Endometrial microvascular endothelial cells (primary cell): Measurements from ENCODE around the gene NKG7. TPM values are rescaled to one million over a fixed set of nuclear protein-coding genes. Genes with fewer than 3 reads are reported as not detected.

Experiments
- in situ Hi-C: cut with HindIII; loops from 2 replicates; pipeline ENCODE4 v1.10.0; 2017; ENCODE audit warnings: low sequenced_read_pairs, low pct_unique_long_range_greater_than_20kb; ENCODE audit errors: inconsistent ontology term
- total RNA-seq: library from RNA; depleted of rRNA; stranded (reverse); fragments of >200 nt; gene quantifications from one replicate; pipeline ENCODE4 v1.2.3, GENCODE V29; 2015; ENCODE audit errors: inconsistent ontology term

NKG7 gene
- total RNA-seq, 1 donor from 2014 or later, result not detected

DNA sequence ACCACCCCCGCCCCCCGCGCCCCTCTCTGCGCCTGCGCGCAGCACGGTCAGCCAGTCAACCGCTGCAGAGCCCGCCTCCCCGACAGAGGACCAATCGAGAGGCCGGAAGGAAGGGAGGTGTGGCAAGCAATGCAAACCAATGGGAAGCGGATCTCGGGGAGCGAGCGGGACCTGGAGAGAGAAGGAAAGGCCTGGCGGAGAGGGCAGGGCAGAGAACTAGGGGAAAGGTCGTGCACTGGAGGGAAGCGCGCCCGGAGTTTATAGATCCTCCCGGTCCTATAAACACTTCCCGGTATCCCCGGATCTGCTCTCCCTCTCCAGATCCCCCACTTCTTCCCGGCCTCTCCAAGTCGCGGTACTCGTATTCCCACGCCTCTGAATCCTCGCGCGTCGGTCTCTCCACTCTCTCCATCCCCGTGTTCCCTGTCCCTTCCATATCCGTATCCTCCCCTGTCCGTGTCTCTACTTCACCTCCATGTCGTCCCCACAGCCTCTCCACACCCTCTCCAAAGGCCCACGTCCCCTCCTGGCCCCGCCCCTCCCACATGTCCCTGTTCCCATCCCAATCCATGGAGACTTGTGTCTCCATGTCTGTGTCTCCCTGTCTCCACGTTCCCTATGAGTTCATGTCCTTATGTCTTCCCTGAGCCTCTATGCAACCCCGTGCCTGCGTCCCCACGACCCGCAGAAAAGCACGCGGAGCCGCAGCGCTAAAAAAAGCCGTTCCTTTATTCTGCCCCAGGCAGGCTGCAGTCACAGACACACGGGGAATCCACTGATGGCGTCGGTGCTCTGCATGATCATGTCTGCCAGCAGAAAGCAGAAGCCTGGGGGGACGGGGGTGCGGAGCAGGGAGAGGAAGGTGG lies 5.8 kb downstream of the NKG7 start:
- in situ Hi-C loops, result no loop called here

DNA sequence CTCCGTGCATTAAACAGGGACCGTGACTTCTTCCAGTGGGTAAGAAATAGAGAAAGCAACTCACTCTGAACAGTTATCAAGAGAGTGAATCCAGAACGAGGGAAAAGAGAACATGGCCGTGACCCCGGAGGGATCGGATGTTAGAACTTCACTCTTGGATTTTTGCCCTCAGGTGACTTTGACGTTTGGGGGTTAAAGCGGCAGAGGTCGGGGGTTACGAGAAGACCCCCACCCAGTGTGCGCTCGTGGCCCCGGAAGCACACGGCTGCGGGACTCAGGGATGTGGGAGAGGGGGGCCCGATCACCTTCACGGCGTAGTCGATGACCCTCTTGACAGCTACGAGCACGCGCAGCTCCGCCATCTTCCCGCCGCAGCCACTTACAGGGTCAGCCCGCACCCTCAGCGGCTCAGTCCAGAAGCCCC lies 6.5 kb downstream of the NKG7 start, which contains the start of gene ETFB:
Gene ETFB (minus strand): TSS at position 424 of the 424 bp plus-strand sequence. CDS start 62 bp downstream, at position 362.
- in situ Hi-C loops, result no loop called here

DNA sequence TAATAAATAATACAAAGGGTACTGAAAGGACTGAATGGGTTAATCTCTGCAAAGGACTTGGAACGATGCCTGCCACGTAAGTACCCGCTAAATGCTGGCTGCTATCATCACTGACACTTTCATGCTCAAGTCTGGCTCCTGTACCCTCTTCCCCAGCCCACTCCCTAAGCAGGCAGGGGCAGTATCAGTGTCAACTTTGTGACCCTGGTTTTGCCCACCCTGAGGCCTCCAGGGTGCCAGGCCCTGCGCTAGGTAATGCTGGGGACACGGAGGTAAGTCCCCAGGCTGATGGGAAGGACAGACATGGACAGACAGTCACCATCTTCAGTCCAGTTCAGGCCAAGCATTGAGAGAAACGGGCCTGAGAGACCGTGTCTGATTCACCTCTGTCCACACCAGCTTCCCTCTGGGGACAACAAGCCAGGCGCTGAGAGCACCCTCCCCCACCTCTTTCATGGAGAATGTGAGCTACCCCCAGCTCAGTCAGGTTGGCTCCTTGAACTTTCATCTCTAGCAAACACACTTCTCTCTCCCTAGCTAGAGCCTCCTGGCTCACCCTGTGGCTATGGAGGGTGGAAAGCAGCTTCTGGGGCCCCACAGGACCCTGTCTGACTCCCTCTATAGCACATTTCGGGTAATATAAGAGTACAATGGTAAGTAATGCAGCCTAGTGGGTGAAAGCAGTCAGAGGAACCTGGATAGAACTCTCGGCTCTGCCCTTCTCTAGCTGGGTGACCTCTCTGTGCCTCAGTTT lies 7.1 kb downstream of the NKG7 start:
- in situ Hi-C loops, result no loop called here

DNA sequence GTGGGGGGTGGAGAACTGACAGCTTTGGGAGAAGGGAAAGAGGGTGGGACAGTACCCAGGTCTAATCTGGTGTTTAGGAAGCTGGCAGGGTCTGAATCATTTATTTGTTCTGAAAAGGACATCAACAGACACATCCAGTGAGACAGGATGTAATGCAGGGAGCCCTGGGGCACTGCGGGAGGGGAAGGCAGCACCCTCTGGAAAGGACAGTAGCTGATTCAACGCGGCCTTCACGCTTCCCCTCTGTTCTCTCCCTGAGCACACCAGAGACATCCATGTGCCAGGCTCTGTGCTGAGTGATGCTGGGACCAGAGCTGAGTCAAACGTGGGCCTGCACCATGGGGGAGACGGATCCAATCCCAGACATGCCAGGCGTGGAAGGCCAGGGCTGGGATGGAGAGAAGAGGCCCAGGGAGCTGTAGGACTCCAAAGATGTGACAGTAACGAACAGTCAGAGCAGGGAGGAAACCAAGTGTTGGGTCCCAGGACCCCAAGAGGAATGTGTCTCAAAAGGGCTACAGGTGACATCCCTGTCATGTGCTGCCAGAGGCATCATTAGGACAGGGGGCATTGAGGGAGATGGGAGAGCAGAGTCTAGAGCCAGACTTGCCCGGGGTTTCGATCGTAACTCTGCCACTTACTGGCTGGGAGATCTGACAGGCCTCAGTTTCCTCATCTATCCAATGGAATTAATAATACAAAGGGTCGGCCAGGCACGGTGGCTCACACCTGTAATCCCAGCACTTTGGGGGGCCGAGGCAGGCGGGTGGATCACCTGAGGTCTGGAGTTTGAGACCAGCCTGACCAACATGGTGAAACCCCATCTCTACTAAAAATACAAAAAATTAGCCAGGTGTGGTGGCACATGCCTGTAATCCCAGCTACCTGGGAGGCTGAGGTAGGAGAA lies 8.0 kb downstream of the NKG7 start:
- in situ Hi-C loops, result no loop called here

DNA sequence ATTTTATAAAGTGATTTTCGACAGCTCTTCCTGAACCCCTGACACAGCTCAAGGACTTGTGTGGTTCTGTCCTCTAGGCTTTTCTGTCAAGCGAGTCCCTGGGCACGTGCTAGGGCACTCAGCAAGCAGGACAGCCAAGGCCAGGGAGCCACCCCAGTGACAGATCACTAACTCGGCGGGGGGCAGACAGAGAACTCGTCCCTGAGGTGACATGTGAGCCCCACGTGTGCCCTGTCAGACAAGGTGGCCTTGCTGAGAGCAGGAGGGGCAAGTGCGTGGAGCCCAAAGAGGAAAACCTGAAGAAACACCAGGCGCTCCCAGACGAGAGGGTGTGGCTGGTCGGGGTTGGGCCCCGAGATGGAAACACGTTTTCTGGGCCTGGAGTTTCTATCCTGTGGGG lies 11.2 kb downstream of the NKG7 start:
- in situ Hi-C loops, result no loop called here

DNA sequence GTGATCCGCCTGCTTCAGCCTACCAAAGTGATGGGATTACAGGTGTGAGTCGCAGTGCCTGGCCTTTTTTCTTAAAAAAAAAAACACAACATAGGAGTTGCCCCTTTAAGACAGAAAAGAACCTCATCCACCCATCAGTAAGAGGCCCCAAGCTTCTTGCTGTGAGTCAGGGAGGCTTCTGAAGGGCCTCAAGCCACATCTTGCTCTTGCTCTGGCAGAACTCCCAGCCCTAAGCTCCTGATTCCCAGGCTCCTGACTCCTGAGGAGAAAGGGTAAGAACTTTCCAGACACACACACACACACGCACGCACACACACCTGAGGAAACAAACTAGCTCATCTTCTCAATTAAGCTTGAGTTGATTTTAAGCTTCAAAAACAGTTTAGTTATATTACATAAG lies 13.2 kb downstream of the NKG7 start:
- in situ Hi-C loops, result no loop called here

DNA sequence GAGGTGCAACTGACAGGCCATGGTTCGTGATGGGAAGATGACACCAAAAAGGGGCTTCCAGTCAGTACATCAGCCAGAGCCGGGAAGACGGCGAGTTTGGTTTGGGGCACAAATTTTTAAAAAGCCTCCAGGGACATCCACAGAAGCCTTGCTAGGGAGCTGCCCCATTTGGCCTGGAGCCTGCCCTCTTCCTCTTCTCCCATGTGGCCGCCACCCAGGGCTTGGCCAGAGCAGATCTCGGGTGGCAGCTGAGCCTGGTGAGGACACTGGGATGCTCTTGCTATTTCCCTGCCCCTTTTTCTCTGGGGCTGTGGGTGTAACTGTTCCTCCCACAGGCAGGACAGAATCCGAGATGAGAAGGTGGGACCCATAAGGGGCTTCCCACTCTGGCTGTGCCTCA lies 14.5 kb downstream of the NKG7 start:
- in situ Hi-C loops, result no loop called here

DNA sequence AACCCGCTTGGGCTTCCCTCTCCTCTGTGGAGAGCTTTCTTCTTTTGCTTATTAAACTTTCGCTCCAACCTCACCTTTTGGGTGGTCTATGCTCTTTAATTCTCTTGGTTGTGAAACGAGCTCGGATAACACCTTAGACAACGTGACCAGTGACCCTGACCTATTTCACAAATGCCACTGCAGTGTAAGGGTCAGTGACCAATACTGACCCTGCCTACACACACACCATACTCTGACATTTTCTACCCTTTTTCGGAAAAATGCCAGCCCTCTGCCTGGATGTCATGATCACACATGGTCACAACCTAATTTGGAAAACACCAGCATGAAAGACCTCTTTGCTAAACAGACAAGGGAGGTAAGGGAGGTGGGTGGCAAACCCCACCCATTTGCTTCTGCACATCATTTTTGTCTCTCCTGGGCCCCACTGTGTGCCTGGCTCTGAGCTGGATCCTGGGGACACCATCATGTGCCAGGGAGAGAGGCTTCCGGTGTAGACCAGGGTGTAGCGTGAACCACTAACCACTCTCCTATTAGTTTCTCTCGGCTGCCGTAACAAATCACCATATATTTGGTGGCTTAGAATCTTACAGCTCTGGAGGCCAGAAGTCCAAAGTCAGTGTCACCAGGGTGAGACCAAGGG lies 16.2 kb downstream of the NKG7 start:
- in situ Hi-C loops, result no loop called here

DNA sequence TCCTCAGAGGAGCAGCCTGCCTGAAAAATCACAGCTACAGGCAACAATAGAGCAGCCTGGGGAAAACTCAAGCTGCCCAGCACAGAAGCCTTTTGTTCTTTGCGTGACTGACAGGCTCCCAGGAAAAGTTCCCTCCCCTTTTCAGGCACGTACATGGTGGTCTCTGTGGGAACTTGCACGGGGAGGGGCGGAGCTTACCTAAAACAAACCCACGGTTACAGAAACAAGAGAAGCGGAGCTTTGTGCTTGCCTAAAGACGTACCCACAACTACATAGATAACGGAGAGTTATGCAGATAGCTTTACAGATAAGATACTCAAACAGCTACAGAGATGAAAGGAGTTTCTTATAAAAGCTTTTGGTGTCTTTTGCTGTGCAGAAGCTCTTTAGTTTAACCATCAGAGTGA lies 17.7 kb downstream of the NKG7 start:
- in situ Hi-C loops, result no loop called here

DNA sequence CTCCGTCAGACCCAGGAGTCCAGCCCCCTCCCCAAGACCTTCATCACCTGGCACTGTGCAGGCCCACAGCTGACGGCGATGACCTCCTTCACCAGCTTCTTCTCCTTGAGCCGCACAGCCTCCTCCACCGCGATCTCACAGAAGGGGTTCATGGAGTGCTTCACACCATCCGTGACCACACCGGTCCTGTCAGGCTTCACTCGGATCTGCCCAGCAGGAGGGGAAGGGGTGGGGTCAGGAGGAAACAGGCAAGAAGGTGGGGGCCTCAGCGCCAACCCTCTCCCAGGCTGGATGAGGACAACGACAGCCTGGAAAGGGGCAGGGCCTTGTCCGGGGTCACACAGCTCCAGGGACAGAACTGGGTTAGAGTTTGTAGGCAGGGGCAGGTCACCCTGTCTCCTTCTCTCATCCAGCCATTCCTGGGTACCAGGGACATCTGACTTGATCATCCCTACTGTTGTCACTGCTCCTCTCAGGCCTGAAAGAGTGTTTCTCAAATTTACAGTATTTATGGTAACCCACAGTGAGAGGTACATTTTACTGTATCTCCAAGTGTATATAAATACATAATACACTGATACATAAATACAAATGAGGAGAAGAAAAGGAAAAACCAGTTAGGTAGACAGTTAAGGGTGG lies 18.2 kb downstream of the NKG7 start:
- in situ Hi-C loops, result no loop called here

DNA sequence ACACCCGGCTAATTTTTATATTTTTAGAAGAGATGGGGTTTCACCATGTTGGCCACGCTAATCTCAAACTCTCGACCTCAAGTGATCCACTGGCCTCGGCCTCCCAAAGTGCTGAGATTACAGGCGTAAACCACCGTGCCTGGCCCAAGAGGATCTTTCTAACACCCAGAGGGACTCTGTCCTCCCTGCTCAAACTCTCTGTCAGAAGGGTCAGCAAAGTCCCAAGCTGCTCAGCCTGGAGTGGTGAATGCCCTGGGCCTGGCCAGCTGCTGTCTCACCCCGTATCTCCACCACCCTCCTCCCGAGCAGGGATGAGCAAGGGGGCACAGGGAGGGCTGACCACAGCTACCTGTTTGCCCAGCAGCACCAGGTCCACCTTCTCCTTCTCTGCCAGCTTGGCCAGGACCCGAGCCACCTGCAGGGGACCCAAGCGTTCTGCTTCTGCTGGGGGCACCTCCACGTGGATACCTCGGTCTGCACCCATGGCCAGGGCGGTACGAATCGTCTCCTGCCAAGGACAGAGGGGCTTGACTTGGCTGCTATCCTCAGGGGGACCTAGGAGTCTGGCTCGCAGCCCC lies 19.6 kb downstream of the NKG7 start:
- in situ Hi-C loops, result no loop called here

DNA sequence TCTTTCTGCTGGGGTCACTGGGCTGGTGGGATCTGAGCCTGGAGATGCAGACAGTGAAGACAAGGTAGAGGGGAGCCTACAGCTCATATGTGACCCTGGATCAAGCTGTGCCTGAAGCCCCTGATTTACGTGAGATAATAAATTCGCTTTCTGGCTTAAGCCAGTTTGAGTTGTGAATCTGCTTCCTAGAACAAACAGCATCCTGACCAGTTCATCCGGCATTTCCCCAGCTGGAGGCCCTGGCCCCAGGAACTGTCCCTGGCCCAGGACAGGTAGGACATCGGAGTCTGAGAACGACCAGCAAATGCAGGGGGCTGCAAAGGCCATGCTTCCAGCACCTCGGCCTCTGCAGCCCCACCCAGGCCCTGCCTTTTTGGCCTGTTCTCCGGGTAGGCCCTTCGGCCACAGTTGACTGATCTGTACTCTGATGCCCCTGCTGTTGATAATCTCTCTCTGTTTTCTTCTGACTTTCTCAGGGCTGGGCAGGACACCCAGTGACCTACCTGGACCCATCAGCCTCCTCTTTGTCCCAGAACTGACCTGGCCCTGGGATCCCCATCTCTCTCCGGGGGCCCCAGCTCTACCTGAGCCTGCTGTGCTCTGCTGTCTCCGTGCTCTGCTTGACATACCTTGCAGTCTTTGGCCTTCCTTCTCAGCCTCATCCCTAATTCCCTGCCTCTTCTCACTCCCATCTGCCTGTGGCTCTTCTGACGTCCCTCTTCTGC lies 21.0 kb downstream of the NKG7 start:
- in situ Hi-C loops, result no loop called here

DNA sequence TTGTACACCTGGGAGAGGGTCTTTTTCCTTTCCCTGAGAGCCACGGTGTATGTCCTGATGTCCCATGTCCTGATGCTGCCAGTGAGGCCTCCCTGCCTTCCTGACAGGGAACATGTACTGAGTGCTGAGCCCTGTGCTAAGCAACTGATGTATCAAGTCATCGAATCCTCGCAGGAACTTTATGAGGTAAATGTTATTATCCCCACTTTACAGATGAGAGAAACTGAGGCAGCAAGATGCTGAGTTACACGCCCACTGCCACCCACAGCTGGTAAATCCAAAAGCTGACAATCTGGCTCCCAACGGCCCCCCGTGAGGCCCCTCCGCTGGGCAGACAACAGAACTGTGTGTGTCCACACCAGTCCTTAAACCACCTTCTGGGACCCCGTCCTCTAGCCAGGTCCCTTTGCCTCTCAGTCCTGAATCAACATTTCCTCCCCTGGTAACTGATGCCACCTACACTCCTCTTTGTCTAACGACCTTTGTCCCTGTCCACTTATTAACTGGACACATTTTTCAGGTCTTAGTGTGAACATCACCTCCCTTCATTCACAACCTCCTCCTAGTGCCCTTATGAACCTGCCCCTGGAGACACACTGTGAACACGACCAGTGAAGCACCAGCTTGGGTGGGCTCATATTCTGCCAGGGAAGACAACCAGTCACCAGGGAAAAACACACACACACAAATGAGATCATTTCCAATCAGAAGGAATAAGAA lies 25.1 kb downstream of the NKG7 start:
- in situ Hi-C loops, result no loop called here

DNA sequence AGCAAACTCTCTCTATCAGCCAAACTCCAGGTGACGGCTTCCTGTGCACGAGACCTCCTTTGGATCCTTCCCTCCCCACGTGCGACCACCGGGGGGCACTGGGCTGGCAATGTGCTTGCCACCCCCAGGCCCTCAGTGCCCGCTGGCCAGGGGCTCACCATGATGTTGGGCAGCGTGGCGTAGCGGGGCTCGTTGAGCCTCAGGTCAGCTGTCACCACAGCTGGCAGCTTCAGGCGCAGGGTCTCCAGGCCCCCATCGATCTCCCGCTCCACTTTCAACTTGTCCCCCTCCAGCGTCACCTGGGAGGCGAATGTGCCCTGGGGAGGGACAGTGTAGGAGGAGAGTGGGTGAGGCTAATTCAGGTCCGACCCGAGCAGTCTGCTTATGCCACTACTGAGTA lies 25.7 kb downstream of the NKG7 start:
- in situ Hi-C loops, result no loop called here

DNA sequence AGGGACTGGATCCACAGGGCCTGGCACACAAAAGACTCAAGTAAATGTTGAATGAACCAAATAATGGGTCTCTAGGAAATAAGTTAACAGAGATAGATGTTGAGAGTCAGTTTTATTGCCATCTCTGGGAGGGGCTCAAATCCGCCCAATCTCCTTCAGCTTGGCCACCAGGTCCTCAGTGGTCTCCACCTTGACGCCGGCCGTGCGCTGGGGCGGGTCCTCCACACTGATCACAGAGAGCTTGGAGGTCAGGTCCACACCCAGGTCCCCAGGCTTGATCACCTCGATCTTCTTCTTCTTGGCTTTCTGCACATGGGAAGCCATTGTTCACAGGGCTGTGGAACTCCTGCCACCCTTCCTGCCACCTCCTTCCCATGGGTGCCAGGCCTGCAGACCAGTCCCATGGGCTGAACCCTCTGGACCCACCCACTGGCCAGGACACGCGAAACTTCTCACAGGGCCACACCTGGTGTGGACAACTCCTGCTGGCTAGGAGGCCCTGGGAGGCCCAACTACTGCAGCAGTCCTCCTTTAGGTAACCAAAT lies 27.3 kb downstream of the NKG7 start:
- in situ Hi-C loops, result no loop called here
